ENCODE measurements around the gene PPP1R3G. TPM values are rescaled to one million over a fixed set of nuclear protein-coding genes. Genes with fewer than 3 reads are reported as not detected.
A peak's percentile ranks its signal among the peaks of the same experiment; 100 is the strongest.

PPP1R3G gene
- total and polyA plus RNA-seq, 5 experiments from 2014 or later, result 0.08 TPM; not detected in 4

- no peak for ATAC-seq
- Mint-ChIP-seq H3K4me3 (no peak overlapping the region), H3K27me3 (no peaks in the 10 kb centered on the region), H3K9me3 (no peaks in the 10 kb centered on the region), H3K4me1 (peaks cover 0 to 5% (median 1%) of the 10 kb centered on the region in 4 donors), H3K36me3 (peaks cover 0 to 10% (median 4%) of the 10 kb centered on the region in 3 donors), H3K27ac (no peak overlapping the region)
- POLR2A ChIA-PET, result no interaction called here
- DNase-seq, result no peak
These were observed 42.1 kb downstream of the PPP1R3G start for GRCh38 chr6:5127106-5127687.

- Mint-ChIP-seq H3K4me1 (peaks cover 0 to 16% (median 1%) of the 10 kb centered on the region in 4 donors), H3K4me3 (no peak overlapping the region), H3K27ac (no peak overlapping the region), H3K36me3 (peaks cover 0 to 10% (median 4%) of the 10 kb centered on the region in 3 donors), H3K27me3 (no peaks in the 10 kb centered on the region), H3K9me3 (no peaks in the 10 kb centered on the region)
- no peak for ATAC-seq
- POLR2A ChIA-PET, result no interaction called here
- DNase-seq, result no peak
These were observed 43.2 kb downstream of the PPP1R3G start for GRCh38 chr6:5128351-5128750.

- Mint-ChIP-seq H3K4me1 (peaks cover 0 to 16% (median 1%) of the 10 kb centered on the region in 4 donors), H3K36me3 (peaks cover 0 to 10% (median 4%) of the 10 kb centered on the region in 3 donors), H3K27me3 (no peaks in the 10 kb centered on the region), H3K4me3 (no peak overlapping the region), H3K9me3 (no peaks in the 10 kb centered on the region), H3K27ac (no peak overlapping the region)
- POLR2A ChIA-PET, result no interaction called here
- ATAC-seq, result no peak
- no peak for DNase-seq
These were observed 45.2 kb downstream of the PPP1R3G start for GRCh38 chr6:5130135-5130866.

- ATAC-seq (no peak), DNase-seq (no peak)
- Mint-ChIP-seq H3K27ac (peak overlapping the region in 2 of 10 donors; percentile 5 to 12), H3K9me3 (no peaks in the 10 kb centered on the region), H3K27me3 (no peaks in the 10 kb centered on the region), H3K36me3 (peaks cover 0 to 8% (median 4%) of the 10 kb centered on the region in 3 donors), H3K4me3 (no peak overlapping the region), H3K4me1 (peaks cover 3 to 18% (median 10%) of the 10 kb centered on the region in 4 donors)
- POLR2A ChIA-PET, result no interaction called here
These were observed 47.6 kb downstream of the PPP1R3G start for GRCh38 chr6:5132731-5133130.

GRCh38 chr6:5133943-5134342 lies 48.8 kb downstream of the PPP1R3G start:
- H3K9me3 Mint-ChIP-seq, result no peaks in the 10 kb centered on the region
- POLR2A ChIA-PET, result no interaction called here

GRCh38 chr6:5135788-5136376 lies 50.7 kb downstream of the PPP1R3G start:
- POLR2A ChIA-PET, result no interaction called here
- Mint-ChIP-seq H3K4me1 (peaks cover 1 to 17% (median 9%) of the 10 kb centered on the region in 4 donors), H3K9me3 (no peaks in the 10 kb centered on the region), H3K4me3 (no peak overlapping the region), H3K36me3 (no peaks in the 10 kb centered on the region), H3K27me3 (no peaks in the 10 kb centered on the region), H3K27ac (no peak overlapping the region)
- DNase-seq (peak; percentile 13 to 72 (median 38)), ATAC-seq (peak; percentile 40 to 66)

More at GRCh38 chr6:5133943-5134342, 48.8 kb downstream of the PPP1R3G start:
- H3K4me1 Mint-ChIP-seq, result peaks cover 3 to 15% (median 8%) of the 10 kb centered on the region in 4 donors
- H3K36me3 Mint-ChIP-seq, result peaks cover 0 to 7% (median 4%) of the 10 kb centered on the region in 3 donors
- DNase-seq, result no peak
- H3K27ac Mint-ChIP-seq, result peak overlapping the region in 1 of 10 donors; percentile 56
- H3K4me3 Mint-ChIP-seq, result no peak overlapping the region
- ATAC-seq, result no peak
- H3K27me3 Mint-ChIP-seq, result no peaks in the 10 kb centered on the region

GRCh38 chr6:5136851-5137250 lies 51.7 kb downstream of the PPP1R3G start:
- H3K36me3 Mint-ChIP-seq, result no peaks in the 10 kb centered on the region
- H3K4me1 Mint-ChIP-seq, result peaks cover 1 to 17% (median 9%) of the 10 kb centered on the region in 4 donors
- H3K27me3 Mint-ChIP-seq, result no peaks in the 10 kb centered on the region
- DNase-seq, result no peak
- no peak for ATAC-seq
- H3K9me3 Mint-ChIP-seq, result no peaks in the 10 kb centered on the region
- no peak overlapping the region for H3K27ac Mint-ChIP-seq
- POLR2A ChIA-PET, result no interaction called here
- no peak overlapping the region for H3K4me3 Mint-ChIP-seq

Other genes starting within 250 kb of the PPP1R3G start
- 1 to 10 TPM; 7.9 to 8.3 TPM for gene RPP40, start 81.3 kb upstream of the PPP1R3G start, total RNA-seq
- gene RPP40, start 81.3 kb upstream of the PPP1R3G start, polyA plus RNA-seq, result 10 to 100 TPM in 2 of 3 donors, 1 to 10 TPM in 1; 9.5 to 22.5 (median 22.3) TPM
- 10 to 100 TPM; 27.8 to 27.9 TPM for gene LYRM4, start 175.6 kb downstream of the PPP1R3G start, total RNA-seq
- gene LYRM4, start 175.6 kb downstream of the PPP1R3G start, polyA plus RNA-seq, result 10 to 100 TPM; 52.3 to 56.8 (median 56.1) TPM
- gene FARS2, start 176.2 kb downstream of the PPP1R3G start, total RNA-seq, result 10 to 100 TPM; 13.6 to 17.3 TPM
- gene FARS2, start 176.2 kb downstream of the PPP1R3G start, polyA plus RNA-seq, result 10 to 100 TPM; 28.1 to 39.1 (median 28.8) TPM

Measured in naive thymus-derived CD8-positive, alpha-beta T cell (primary cell).